CD4-positive, alpha-beta T cell treated with Interleukin-4 for 4 hours (primary cell): ENCODE data around the gene CARS1.

Experiments
- DNase-seq: peaks from one replicate; pipeline ENCODE4 v3.0.0-alpha.2; 2020

The CARS1 gene

GRCh38 chr11:3057069-3057963, at the start of gene CARS1:
Gene CARS1, minus strand, starts transcription at chr11:3057423. Its CDS starts 56 bp downstream, at chr11:3057367.
- peak; percentile 89 for DNase-seq

DNA sequence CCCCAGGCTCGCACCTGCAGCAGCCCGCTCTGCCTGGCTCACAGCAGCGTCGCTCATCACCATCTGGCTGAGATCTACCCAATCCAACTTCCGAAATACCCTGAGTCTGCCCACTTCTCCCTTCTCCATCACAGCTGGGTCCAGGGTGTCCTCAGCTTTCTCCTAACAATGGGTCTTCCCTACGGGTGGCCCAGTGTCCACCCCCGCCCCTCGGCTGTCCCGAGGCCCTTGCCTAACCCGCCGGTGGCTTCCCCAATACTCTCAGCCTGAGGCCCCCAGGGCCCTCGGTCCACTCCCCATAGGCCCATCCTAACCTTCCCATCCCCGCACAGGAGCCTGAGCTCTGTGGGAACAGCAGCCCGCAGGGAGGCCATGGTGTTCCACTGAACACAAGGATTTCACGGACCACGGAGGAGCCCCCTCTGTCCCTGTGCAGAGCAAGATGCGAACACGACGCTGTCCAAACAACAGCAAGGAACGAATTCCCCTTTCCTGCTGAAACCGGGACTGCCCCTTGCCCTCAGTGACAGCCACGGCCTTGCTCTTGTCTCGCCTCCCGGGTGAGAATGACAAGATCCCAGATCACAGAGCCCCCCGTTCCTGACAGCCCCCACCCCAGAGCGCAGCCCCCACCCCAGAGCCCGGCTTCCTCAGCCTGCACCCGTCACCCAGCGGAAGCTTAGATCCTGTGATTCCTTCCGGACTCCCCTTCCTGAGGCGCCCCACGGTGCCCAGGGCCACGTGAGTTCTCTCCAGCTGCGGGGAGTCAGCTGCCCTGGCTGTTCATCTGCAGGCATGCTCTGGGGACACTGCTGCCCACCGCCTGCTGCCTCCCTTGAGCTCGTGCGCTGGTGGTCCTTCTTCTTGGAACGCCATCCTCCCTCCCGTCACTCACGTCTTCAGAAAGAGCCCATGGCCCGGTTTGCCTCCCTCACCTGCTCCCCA, 48.8 kb upstream of the CARS1 start:
- no peak for DNase-seq

DNA sequence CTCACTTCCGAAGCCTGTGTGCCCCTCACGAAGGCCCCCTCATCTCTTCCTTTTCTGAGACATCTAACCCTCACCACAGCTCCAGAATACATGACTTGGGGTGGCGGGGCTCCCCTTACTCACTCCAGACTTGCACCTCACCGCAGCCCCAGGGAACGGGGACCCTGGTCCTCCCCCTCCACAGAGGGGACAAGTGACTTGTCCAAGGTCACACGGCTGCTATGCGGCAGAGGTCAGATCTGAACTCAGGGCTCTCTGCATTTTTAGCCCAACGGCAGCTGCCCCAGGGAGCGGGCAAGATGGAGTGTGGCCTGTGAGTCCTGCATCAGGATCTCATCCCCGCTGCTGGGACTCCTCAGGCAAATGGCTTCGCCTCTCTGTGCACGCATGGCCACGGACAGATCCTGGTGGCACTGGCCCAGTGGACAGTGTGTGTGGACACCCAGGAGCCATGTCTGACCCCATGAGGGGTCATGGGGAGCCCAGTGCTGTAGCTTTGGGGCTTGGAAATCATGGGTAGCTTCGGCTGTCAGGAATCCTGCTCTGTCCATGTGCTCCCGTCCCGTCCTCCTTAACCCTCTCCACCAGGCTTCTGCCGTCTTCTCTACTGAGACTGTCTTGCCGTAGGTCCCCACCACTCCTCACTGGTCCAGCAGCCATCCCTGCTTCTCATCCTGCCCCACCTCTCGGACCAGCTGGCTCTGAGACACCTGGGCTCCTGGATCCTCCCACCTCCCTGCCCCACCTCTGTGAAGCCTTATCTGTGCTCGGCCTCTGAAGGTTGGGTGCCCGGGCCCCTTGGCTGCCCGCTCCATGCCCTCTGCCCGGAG, 48.0 kb upstream of the CARS1 start:
- DNase-seq: no peak

GRCh38 chr11:3104051-3104714, 47.0 kb upstream of the CARS1 start:
- no peak for DNase-seq

GRCh38 chr11:3103076-3103475, 45.9 kb upstream of the CARS1 start:
- DNase-seq: no peak

DNA sequence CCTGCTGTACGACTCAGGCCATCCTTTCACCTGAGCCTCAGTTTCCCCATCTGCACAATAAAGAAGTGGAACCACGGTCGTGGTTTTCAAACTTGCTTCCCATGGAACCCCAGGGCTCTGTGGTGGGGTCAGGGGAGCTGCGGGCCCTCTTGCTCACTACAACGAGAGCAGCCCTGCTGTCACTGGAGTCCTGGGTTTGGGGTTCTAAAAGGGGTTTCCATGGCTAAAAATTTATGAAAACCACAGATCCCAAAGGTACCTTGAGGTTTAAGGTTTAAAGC, 45.4 kb upstream of the CARS1 start:
- DNase-seq: no peak

GRCh38 chr11:3101921-3102640, 44.9 kb upstream of the CARS1 start:
- DNase-seq: no peak

DNA sequence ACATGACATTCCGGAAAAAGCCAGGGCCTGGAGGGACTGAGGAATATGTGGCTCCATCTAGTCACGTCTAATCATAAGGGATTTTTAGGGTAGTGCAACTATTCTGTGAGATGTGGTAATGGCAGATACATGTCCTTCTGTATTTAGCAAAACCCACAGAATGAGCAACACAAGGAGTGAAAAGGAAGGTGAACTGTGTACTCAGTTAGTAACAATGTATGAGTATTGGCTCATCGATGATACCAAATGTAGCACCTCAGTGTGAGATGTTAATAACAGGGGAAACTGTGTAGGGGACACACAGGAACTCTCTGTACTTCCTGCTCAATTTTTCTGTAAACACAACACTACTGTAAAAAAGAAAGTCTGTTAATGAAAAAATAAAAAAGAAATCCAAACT, 42.0 kb upstream of the CARS1 start:
- peak; percentile 14 for DNase-seq

DNA sequence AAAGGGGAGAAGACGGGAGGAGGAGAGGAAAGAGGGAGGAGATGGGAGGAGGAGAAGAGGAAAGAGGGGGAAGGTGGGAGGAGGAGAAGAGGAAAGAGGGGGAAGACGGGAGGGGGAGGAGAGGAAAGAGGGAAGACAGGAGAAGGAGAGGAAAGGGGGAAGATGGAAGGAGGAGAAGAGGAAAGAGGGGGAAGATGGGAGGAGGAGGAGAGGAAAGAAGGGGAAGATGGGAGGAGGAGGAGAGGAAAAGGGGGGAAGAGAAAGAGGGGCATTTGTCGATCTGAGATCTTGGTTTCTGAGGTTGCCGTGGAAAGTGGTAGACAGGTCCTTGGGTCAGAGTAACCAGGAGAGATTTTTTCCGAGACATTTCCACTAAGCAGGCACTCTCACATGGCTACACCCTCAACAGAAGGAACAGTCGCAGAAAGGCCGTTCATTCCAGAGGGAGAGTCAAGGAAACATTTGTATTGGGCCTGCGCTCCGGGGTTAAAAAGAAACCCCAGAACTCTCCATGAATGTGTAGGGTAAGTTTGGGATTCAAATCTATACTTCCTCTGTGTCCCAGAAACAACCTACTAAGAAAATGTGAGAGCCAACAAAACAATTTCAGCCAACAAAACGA, 39.8 kb upstream of the CARS1 start:
- no peak for DNase-seq

- DNase-seq: no peak
These were observed 38.6 kb upstream of the CARS1 start for GRCh38 chr11:3095712-3096361.

DNA sequence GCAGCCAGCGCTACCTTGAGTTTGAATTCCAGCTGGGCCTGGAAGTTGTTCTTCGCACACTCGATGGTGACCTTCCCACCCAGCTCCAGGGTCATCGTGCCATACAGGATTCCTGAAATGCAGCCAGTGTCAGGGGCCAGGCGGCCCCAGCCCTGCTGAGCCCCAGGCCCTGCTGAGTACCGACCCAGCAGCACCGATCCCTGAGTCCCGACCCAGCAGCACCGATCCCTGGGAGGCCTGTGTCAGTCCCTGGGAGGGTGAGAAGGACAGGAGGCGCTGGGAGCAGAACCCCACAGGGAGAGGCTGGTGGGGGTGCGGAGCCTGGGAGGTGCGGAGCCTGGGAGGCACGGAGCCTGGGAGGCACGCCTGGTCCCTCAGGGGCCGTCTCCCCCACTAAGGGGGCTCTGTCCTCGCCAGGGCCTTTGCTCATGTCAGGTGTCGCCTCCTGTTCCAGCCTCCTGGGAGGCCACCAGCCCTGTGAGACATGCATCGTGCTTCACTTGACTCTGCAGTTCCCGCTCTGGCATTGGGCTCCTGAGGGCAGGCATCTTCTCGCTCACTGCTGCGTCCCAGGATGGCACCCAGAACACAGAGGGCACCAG, 37.1 kb upstream of the CARS1 start:
- no peak for DNase-seq

GRCh38 chr11:3093281-3094191, 36.3 kb upstream of the CARS1 start:
- DNase-seq: no peak

GRCh38 chr11:3092603-3093141, 35.4 kb upstream of the CARS1 start:
- DNase-seq: no peak

DNA sequence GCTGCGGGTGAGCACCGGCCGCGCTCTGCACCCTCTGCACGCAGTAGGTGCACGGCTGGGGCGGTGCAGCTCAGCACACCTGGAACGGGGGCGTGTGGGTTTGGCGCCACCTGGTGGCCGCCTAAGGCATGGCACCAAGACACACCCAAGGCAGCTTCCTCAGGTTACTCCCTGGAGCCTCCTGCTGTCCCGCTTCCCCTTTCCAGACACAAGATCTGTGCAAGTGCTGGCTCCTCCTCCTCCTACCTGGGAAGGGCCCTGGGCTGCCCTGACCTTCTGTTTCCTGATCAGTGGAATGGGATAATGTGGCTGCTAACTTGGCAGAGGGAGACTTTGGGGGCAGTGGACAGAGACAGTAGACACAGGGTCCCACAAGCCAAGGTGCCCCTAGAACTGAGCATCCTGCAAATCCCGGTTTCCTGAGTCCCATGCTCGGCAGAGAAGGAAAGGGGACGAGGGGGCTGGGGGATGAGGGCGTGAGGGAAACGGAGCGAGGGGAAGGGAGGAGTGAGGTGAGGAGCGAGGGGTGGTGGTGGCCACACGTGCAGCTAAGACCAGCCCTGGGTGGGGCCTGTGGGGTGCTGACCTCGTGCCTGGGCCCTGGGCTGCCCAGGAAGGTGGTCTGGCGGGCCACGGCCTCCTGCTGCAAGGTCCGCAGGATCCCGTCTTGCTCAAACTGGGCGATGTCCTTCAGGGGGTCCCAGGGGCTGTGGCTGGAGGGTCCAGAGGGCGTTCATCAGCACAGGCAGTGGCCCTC, 34.8 kb upstream of the CARS1 start:
- peak; percentile 59 for DNase-seq

DNA sequence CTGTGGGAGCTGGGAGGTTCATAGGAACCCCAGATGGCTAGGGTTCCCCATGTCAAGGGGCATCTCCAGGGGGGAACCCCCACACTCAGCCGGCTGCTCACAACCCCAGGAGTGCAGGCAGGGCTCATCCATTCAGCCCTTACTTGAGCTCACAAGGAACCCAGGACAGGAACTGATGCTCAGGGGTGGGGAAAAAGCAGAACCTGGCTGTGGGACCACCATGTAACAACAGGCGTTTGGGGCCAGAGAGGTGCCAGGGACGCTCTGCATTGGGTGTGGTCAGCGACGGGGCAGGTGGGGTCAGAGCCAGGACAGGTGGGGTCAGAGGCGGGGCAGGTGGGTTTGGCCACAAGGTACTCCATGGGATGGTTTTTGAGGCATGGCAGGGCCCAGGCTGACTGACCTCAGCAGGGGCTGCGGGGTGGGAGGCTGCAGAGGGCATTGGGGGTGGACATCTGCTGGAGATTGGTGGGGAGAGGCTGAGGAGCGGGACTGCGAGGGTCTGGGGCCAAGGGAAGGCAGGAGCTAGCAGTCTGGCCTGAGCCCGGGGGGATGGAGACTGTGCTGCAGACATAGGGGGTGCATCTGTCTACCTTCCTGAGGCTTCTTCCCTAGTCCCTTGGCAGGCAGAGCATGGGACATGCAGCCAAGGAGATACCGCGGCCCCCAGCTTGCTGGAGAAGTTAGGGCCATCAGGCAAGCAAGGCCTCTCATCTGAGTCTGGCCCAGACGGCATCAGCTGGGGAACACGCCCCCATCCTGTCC, 34.0 kb upstream of the CARS1 start:
- no peak for DNase-seq

DNA sequence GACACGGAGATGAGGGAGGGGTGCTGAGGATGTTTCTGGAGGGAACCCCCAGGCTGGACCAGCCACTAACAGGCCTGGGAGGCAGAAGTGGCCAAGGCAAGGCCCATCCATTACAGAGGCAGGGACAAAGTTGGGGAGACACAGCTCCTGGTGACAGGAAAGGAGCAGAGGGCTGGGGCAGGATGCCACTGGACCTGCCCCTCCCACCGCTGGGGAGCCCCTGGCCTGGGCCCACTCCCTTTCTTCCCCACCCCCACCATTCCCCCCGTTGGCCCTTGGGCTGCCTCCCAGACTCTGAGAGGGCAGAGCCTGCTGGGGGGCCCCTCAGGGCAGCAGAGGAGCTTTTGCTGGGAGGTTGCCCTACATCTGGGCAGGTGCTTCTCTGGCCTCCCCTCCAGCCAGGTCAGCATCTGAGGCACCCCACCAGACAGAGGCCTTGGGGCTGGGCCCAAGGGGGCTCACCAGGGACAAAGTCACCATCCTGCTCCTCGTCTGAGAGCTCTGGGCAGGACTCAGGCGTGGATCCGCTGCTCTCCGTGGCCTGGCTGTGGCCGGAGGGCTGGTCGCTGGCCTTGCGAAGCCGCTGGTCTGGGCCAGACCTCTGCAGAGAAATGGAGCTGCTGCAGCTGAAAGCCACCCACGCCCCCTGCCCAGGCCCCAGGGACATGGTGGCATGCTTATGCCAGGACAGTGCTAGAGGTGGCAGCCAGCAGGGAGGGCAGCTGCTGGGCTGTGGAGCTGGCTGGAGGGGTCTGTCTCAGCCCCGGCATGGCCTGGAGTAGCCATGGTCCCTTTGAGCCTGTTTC, 33.1 kb upstream of the CARS1 start:
- no peak for DNase-seq
